ENCODE measurements around the gene ATF2.
"Not testable (repeated sequence)": the region's sequence is repeated elsewhere in the genome, so short reads cannot be mapped to it uniquely, and the experiment has no call there.

Gene ATF2

GRCh38 chr2:175167076-175167791 lies 769 bp downstream of the ATF2 start:
- in situ Hi-C loops (cut with HindIII; ENCODE audit: low sequenced_read_pairs) = no loop called here

GRCh38 chr2:175166216-175166824 lies 1.7 kb downstream of the ATF2 start:
- in situ Hi-C loops (cut with HindIII; ENCODE audit: low sequenced_read_pairs) = no loop called here

- in situ Hi-C loops (cut with HindIII; ENCODE audit: low sequenced_read_pairs) = no loop called here
Measured at GRCh38 chr2:175164235-175164634, 3.8 kb downstream of the ATF2 start.

- in situ Hi-C loops (cut with HindIII; ENCODE audit: low sequenced_read_pairs) = no loop called here
Measured at GRCh38 chr2:175158894-175159293, 9.1 kb downstream of the ATF2 start.

- in situ Hi-C loops (cut with HindIII; ENCODE audit: low sequenced_read_pairs) = no loop called here
Measured at GRCh38 chr2:175156534-175156933, 11.5 kb downstream of the ATF2 start.

GRCh38 chr2:175154661-175155082 lies 13.3 kb downstream of the ATF2 start:
- in situ Hi-C loops (cut with HindIII; ENCODE audit: low sequenced_read_pairs) = no loop called here

- in situ Hi-C loops (cut with HindIII; ENCODE audit: low sequenced_read_pairs) = no loop called here
Measured at GRCh38 chr2:175152242-175152641, 15.8 kb downstream of the ATF2 start.

- in situ Hi-C loops (cut with HindIII; ENCODE audit: low sequenced_read_pairs) = no loop called here
Measured at GRCh38 chr2:175151791-175152190, 16.2 kb downstream of the ATF2 start.

- in situ Hi-C loops (cut with HindIII; ENCODE audit: low sequenced_read_pairs) = no loop called here
Measured at GRCh38 chr2:175147186-175147585, 20.8 kb downstream of the ATF2 start.

GRCh38 chr2:175143678-175144077 lies 24.3 kb downstream of the ATF2 start:
- in situ Hi-C loops (cut with HindIII; ENCODE audit: low sequenced_read_pairs) = no loop called here

- in situ Hi-C loops (cut with HindIII; ENCODE audit: low sequenced_read_pairs) = no loop called here
Measured at GRCh38 chr2:175143191-175143590, 24.8 kb downstream of the ATF2 start.

- in situ Hi-C loops (cut with HindIII; ENCODE audit: low sequenced_read_pairs) = no loop called here
Measured at GRCh38 chr2:175140332-175140731, 27.7 kb downstream of the ATF2 start.

GRCh38 chr2:175137793-175138192 lies 30.2 kb downstream of the ATF2 start:
- in situ Hi-C loops (cut with HindIII; ENCODE audit: low sequenced_read_pairs) = no loop called here

- in situ Hi-C loops (cut with HindIII; ENCODE audit: low sequenced_read_pairs) = no loop called here
Measured at GRCh38 chr2:175136334-175137215, 31.4 kb downstream of the ATF2 start.

GRCh38 chr2:175135862-175136261 lies 32.1 kb downstream of the ATF2 start:
- in situ Hi-C loops (cut with HindIII; ENCODE audit: low sequenced_read_pairs) = no loop called here

- in situ Hi-C loops (cut with HindIII; ENCODE audit: low sequenced_read_pairs) = no loop called here
Measured at GRCh38 chr2:175135177-175135576, 32.8 kb downstream of the ATF2 start.

GRCh38 chr2:175131252-175131651 lies 36.8 kb downstream of the ATF2 start:
- in situ Hi-C loops (cut with HindIII; ENCODE audit: low sequenced_read_pairs) = no loop called here

GRCh38 chr2:175126661-175127060 lies 41.3 kb downstream of the ATF2 start:
- in situ Hi-C loops (cut with HindIII; ENCODE audit: low sequenced_read_pairs) = no loop called here

- in situ Hi-C loops (cut with HindIII; ENCODE audit: low sequenced_read_pairs) = no loop called here
Measured at GRCh38 chr2:175123254-175123653, 44.7 kb downstream of the ATF2 start.

- in situ Hi-C loops (cut with HindIII; ENCODE audit: low sequenced_read_pairs) = no loop called here
Measured at GRCh38 chr2:175111200-175111657, 56.8 kb downstream of the ATF2 start.

- in situ Hi-C loops (cut with HindIII; ENCODE audit: low sequenced_read_pairs) = not testable (repeated sequence)
Measured at GRCh38 chr2:175108091-175108490, 59.9 kb downstream of the ATF2 start.

GRCh38 chr2:175107146-175107545 lies 60.9 kb downstream of the ATF2 start:
- in situ Hi-C loops (cut with HindIII; ENCODE audit: low sequenced_read_pairs) = no loop called here

Measured in endothelial cell of hepatic sinusoid (primary cell).